LHCN-M2 (cell line): ENCODE data around the gene BIK. TPM values are rescaled to one million over a fixed set of nuclear protein-coding genes. Genes with fewer than 3 reads are reported as not detected.
"Not testable (repeated sequence)": the region's sequence is repeated elsewhere in the genome, so short reads cannot be mapped to it uniquely, and the experiment has no call there.

Experiments
- DNase-seq: peaks from one replicate; pipeline ENCODE4 v3.0.0-alpha.2; 2012; ENCODE audit warnings: low read depth
- total RNA-seq: library from RNA; depleted of rRNA; stranded (reverse); fragments of >200 nt; gene quantifications from 2 replicates; pipeline ENCODE4 v1.2.3, GENCODE V29; 2014

The BIK gene
- total RNA-seq, 1 experiment from 2014 or later, result not detected

- no peak for DNase-seq
These were observed 24.0 kb downstream of the BIK start for GRCh38 chr22:43134553-43134952.

DNA sequence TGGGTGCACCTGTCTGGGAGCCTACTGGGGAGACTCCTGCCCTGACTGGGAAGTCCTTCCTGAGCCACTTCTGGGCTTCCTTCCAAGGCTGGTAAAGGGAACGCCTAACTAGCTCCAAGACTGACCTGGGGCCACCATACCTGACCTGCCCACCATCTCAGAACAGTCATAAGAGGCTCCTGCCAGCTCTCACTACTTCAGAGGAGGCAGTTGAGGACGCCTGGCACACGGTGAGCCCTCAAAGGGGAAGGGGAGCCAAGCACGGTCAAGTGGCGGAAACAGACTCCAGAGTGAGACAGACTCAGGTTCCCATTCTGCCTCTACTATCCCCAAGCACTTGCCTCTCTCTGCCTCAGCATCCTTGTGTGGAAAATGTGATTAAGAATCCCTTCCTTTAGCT is 25.0 kb downstream of the BIK start:
- DNase-seq, result no peak

GRCh38 chr22:43136255-43136654 is 25.7 kb downstream of the BIK start:
- DNase-seq, result no peak

DNA sequence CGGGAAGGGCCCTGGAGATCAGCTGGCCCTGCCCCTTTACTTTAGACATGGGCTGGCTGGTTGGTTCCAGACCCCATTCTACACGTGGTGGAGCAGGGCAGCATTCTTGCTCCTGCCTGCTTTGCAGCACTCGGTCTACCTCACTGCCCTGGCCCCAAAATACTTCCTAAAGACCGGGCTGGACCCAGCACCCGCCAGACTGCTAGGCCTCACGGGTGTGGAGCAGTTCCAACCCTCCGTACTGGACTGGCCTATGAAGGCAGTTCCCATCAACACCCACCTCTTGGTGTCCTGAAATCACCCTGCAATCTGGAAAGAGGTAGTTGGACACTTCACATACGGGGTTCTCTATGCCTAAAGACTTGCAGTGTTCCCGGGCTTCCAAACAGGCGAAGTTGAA is 26.3 kb downstream of the BIK start:
- DNase-seq, result no peak

GRCh38 chr22:43142880-43143562 is 32.5 kb downstream of the BIK start, which contains the start of gene MCAT:
Gene MCAT (minus strand): TSS chr22:43143398. CDS start chr22:43143348, 50 bp downstream.
- peak; percentile 74 for DNase-seq

- DNase-seq, result no peak
These were observed 34.4 kb downstream of the BIK start for GRCh38 chr22:43144949-43145348.

- not testable (repeated sequence) for DNase-seq
These were observed 34.8 kb downstream of the BIK start for GRCh38 chr22:43145371-43145770.

- not testable (repeated sequence) for DNase-seq
These were observed 35.8 kb downstream of the BIK start for GRCh38 chr22:43146332-43146731.

- DNase-seq, result no peak
These were observed 37.3 kb downstream of the BIK start for GRCh38 chr22:43147821-43148220.

DNA sequence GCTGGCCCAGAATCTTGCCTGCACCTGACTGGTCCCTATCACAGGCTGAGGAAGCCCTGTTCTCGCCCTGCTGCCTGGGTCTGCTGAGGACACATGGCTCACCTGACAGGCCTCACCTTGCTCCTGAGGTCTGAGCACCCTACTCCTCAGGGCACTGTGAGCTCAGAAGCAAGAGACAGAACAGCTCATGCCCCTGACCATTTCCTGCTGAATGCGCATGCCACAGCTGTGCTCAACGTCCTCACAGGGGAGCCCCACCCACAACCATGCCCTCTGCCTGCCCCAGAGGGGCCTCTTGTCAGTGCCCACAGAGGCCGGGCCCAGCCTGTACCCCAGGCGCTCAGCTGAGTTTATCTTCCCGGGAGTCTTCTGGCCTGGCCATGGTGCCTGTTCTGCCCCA is 38.0 kb downstream of the BIK start:
- peak; percentile 29 for DNase-seq

DNA sequence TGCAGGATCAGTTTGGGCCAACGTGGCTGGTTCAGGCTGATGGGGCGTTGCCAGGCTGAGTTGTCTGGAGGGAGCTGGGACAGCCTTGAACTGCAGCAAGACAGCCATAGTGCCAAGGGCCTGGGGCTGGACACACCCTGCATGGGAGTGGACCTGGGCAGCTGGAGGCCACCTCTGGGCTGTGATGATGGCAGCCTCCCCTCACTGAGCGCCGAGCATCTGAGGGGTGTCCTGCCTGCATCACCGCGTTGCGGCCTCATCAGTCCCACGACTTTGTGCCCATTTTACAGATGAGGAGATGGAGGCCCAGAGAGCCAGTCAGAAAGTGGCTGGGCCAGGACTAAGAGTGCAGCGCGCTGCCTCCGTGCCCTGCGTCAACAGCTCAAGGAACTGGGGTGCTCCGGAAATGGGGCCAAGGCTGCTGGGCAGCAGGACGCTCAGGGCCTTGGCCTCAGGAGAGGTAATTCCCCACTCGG is 40.2 kb downstream of the BIK start:
- DNase-seq, result no peak

DNA sequence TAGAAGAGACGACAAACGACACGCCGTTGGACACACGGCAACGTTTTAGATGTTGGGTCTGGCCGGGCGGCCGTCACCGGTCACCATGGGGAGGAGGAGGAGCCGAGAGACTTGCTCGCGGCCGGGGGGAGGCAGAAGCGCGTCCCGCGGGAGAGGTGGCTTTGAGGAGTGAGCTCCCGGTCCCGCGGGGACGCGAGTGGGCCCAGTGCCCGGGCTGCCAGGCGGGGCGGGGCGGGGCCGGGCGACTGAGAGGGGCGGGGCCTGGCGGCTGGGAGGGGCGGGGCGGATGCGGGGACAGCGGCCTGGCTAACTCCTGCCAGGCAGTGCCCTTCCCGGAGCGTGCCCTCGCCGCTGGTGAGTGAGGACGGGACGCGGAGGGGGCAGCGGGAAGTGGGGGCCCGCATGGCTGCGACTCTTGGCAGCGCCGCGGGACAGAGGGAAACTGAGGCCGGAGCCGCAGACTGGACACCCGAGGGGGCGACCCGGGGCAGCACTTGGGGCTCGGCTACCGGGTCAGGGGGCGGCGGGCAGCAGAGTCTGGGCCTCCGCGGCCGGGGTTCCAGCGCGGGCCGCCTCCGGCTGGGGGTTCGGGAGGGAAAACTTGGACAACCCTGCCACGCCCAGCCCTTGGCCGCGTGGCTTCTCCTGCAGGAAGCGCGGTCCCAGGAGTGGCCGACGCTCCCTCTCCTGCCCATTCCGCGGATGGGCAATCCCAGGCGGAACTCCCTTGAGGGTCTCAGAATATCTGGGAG is 40.9 kb downstream of the BIK start, which contains the start of gene TSPO:
TSS of gene TSPO (plus strand) at position 309 of the 752 bp plus-strand sequence. CDS start 7,680 bp downstream, outside the sequence.
- DNase-seq, result peak; percentile 58

DNA sequence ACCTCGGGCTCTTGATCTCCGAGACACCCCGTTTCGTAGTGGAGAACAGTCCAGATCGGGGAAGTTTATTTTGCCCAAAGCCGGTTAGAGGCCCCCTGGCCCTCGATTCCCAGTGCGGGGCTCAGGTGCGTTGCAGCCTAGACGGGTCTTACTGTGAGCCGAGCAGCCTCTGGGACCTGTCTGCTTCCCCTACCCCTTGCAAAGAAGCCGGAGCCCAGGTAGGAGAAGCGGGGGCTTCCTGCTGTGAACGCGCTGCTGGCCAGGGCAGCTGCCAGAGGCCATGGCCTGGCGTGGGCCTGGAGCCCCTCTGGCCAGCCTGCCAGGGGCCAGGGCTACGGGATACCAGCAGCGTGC is 41.4 kb downstream of the BIK start:
- no peak for DNase-seq

GRCh38 chr22:43152357-43153071 is 42.0 kb downstream of the BIK start:
- peak; percentile 60 for DNase-seq

- DNase-seq, result no peak
These were observed 43.3 kb downstream of the BIK start for GRCh38 chr22:43153899-43154298.

DNA sequence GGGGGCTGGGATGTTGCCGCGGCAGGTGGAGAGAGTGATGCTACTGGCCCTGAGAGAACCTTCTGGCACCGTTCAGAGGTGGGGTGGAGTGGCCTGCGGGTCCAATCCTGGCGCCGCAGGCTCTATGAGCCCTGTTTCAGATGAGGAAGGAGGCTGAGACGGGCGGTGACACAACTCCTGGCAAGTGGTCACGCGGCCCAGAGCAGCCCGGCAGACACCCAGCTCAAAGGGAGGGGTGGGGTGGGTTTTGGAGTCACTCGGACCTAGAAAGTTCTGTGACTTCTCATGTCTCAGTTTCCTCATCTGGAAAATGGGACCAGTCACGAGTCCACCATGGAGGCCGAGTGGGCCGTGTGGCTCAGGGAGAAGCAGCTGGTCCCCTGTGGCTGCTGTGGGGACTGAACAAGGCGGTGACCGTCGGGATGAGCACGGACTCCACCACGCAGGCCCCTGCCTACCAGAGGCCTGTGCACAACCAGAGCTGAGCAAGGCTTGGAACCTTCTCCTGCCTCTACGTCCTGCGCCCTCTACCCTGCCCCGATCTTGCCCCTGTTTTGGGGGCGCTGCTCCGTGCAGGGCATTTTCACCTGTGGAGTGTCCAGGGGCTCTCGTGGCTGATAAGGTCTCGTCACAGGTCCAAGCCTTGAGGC is 44.5 kb downstream of the BIK start:
- DNase-seq, result no peak

- peak; percentile 64 for DNase-seq
These were observed 45.2 kb downstream of the BIK start for GRCh38 chr22:43155789-43156188.

GRCh38 chr22:43156413-43156812 is 45.9 kb downstream of the BIK start:
- no peak for DNase-seq

DNA sequence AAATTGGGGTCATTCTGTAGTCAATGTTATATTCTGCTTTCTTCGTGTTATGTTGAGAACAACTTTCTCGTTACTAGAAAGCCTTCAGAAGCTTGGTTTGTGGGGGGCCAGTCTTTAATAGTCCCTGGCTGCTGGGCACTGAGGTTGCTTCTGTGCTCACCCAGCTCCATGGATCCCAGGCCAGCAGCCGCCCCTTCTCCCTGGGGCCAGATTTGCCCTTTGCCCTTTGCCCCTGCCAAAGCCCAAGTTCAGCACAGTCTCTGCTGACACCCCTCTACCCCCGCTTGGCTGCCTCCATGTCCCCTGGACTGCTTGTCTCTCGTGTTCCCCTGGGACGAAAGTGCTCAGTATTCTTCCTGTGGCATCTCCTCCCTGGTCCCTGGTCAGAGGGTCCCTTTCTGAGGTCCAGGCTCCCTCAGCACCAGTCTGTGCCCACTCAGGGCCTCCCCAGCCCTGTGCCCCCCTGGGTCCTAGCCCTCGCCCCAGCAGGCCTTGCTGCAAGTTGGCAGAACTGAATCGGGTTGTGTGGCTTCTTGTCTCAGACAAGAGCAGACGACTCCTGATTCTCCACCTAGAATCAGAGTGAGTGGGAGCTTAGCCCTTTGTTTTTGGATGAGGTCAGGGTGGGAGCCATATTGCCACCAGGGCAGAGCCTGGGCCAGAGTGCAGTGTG is 47.5 kb downstream of the BIK start:
- no peak for DNase-seq

DNA sequence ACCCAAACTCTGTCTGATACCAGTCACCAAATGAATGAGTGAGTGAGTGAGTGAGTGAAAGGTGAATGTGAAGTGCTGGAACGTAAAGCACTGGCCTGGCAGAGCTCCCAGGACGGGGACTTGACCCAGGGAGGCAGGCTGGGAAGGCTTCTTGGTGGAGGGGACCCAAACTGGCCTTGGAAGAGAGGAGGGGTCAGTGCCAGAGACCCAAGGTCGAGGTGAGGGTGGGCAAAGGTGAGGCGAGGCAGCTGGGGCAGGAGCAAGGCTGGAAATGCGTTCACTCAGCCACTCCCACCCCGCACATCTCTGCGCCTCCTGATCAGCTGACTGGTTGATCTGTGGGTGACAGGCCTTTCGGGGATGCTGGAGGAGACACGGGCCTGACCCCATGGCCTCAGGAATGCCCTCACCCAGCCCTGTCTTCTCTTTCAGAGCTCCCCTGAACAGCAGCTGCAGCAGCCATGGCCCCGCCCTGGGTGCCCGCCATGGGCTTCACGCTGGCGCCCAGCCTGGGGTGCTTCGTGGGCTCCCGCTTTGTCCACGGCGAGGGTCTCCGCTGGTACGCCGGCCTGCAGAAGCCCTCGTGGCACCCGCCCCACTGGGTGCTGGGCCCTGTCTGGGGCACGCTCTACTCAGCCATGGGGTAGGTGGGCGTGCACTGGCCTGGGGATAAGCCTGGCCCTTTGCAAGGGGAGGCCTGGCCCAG is 48.4 kb downstream of the BIK start:
- no peak for DNase-seq
